ENCODE measurements around the gene DIO3.

DIO3 gene

DNA sequence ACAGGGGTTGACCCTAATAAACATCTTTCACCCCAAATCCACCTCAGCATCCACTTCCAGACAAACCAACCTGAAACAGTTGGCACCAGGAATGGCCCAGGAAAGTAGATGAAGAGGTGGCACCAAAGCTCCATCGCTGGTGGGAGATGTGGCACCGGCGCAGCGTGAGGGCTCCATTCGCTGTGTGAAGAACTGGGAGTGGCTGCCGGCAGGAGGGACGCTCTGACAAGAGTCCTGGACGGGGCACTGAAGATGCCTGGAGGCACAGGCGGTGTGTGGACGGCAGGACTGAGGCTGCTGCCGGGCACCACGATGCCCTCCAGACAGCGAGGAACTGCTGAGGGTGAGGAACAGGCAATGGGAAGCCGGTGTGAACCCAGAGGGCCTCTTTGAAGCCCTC, 29.3 kb downstream of the DIO3 start:
- H3K9me3 ChIP-seq: peaks cover 0 to 3% (median 0%) of the 10 kb centered on the region in 3 donors
- no peak for TF ChIP-seq CTCF (IDR thresholded peaks at IDR 0.05)
- H3K4me1 ChIP-seq: no peaks in the 10 kb centered on the region
- H3K4me3 ChIP-seq: no peak overlapping the region
- no peak overlapping the region for H3K27ac ChIP-seq
- intact Hi-C loops (cut with DNase I; ENCODE audit: low total_unique reads): no loop called here
- DNase-seq: no peak
- peaks cover 0 to 29% of the 10 kb centered on the region in 2 donors for H3K27me3 ChIP-seq
- no peaks in the 10 kb centered on the region for H3K36me3 ChIP-seq

DNA sequence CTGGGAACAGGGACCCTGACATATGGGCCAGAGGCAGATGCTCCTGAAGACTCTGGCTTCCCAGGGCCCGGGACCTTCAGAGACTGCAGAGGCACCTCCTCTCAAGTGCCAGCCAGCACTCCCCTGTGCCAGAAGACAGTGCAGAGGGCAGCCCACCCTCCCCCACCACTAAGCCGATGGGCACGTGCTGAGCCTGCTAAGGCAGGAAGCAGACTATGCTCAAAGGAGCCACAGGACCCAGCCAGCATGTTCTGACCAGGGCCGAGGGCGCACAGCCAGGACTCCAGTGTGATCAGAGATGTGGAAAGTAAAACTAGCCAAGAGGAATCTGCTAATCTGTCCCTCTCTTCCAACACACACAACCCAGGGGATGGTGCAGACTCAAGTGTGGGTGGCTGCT, 29.8 kb downstream of the DIO3 start:
- no peak overlapping the region for H3K27ac ChIP-seq
- intact Hi-C loops (cut with DNase I; ENCODE audit: low total_unique reads): no loop called here
- DNase-seq: peak in 1 of 2 donors; percentile 42
- no peaks in the 10 kb centered on the region for H3K36me3 ChIP-seq
- no peaks in the 10 kb centered on the region for H3K4me1 ChIP-seq
- peaks cover 0 to 3% (median 0%) of the 10 kb centered on the region in 3 donors for H3K9me3 ChIP-seq
- H3K27me3 ChIP-seq: peaks cover 0 to 25% of the 10 kb centered on the region in 2 donors
- no peak overlapping the region for H3K4me3 ChIP-seq
- TF ChIP-seq CTCF (IDR thresholded peaks at IDR 0.05): no peak

- DNase-seq: no peak
- TF ChIP-seq CTCF (IDR thresholded peaks at IDR 0.05): no peak
- H3K9me3 ChIP-seq: peaks cover 0 to 3% (median 0%) of the 10 kb centered on the region in 3 donors
- H3K36me3 ChIP-seq: no peaks in the 10 kb centered on the region
- no peak overlapping the region for H3K27ac ChIP-seq
- peaks cover 0 to 21% of the 10 kb centered on the region in 2 donors for H3K27me3 ChIP-seq
- H3K4me3 ChIP-seq: no peak overlapping the region
- H3K4me1 ChIP-seq: no peaks in the 10 kb centered on the region
- intact Hi-C loops (cut with DNase I; ENCODE audit: low total_unique reads): no loop called here
These were observed 30.3 kb downstream of the DIO3 start for GRCh38 chr14:101591582-101591981.

DNA sequence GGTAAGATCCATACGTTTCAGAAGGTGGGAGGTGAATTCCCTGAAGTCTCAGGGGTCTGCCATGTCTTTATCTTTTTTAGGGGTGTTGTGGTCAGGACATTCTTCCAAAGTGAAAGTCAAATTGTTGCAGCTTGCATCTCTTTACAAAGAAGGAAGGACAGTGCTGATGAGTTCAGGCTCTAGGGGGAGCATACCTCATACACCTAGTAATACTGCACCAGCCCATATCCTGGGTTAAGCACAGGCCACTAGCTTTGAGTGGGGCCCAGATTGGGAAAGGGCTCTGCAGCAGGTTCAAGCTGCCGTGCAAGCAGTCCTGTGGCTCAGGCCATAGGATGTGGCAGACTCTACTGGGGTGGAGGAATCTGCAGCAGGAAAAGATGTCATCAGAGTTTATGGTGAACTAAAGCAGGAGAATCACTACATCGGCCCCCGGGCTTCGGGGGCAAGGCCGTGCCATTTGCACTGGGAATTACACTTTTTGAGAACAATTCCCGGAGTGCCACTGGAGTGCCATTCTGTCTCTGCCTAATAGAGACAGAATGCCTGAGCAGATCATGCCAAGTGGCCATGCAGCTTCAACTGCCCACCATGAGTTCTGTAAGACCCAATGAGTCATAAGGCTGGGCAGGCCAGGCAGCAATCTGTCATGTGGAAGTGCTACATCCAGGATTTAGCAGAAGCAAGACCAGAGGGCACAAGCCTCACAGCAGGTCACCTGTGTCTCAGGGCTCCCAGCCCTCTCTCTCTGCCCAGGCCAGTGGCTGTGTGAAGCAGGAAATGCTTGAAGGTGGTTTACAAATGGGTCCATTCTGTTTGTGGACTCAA, 32.3 kb downstream of the DIO3 start:
- H3K4me1 ChIP-seq: no peaks in the 10 kb centered on the region
- peaks cover 0 to 3% (median 0%) of the 10 kb centered on the region in 3 donors for H3K9me3 ChIP-seq
- no peaks in the 10 kb centered on the region for H3K36me3 ChIP-seq
- intact Hi-C loops (cut with DNase I; ENCODE audit: low total_unique reads): no loop called here
- no peak for DNase-seq
- H3K27me3 ChIP-seq: peaks cover 0 to 8% of the 10 kb centered on the region in 2 donors
- TF ChIP-seq CTCF (IDR thresholded peaks at IDR 0.05): no peak
- no peak overlapping the region for H3K4me3 ChIP-seq
- no peak overlapping the region for H3K27ac ChIP-seq

DNA sequence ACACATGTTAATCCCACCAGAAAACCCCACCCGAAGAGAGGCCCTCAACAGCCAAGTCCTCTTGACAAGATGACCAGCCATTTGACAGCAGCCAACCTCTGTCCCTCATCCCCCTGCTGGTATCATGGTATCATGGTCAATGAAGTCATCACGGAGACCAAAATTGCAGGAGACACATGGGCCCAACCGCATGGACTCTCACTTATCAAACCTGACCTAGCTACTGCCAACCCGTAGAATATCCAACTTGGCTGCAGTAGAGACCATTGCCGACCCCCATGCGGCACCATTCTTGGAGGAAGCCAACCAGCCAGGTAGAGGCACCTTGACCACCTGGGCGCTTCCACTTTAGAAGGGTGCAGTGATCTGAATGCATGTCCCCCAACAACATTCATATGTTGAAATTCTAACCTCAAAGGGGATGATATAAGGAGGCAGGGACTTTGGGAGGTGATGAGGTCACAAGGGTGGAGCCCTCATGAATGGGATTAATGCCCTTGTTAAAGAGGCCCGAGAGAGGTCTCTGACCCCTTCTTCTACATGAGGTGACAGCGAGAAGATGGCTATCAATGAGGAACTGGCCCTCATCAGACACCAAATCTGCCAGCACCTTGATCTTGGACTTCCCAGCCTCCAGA, 33.3 kb downstream of the DIO3 start:
- no peak overlapping the region for H3K27ac ChIP-seq
- DNase-seq: no peak
- H3K4me1 ChIP-seq: no peaks in the 10 kb centered on the region
- no peak for TF ChIP-seq CTCF (IDR thresholded peaks at IDR 0.05)
- peaks cover 0 to 3% (median 0%) of the 10 kb centered on the region in 3 donors for H3K9me3 ChIP-seq
- no peaks in the 10 kb centered on the region for H3K36me3 ChIP-seq
- intact Hi-C loops (cut with DNase I; ENCODE audit: low total_unique reads): no loop called here
- no peak overlapping the region for H3K4me3 ChIP-seq
- H3K27me3 ChIP-seq: peaks cover 0 to 4% of the 10 kb centered on the region in 2 donors

Measured in tibial artery (tissue), 4 donors.